ENCODE measurements around the gene CLEC3B. TPM values are rescaled to one million over a fixed set of nuclear protein-coding genes. Genes with fewer than 3 reads are reported as not detected.
"Not testable (repeated sequence)": the region's sequence is repeated elsewhere in the genome, so short reads cannot be mapped to it uniquely, and the experiment has no call there.

Gene CLEC3B
- total and polyA plus RNA-seq, 4 donors, result 33.1 to 167 (median 90.3) TPM

DNA sequence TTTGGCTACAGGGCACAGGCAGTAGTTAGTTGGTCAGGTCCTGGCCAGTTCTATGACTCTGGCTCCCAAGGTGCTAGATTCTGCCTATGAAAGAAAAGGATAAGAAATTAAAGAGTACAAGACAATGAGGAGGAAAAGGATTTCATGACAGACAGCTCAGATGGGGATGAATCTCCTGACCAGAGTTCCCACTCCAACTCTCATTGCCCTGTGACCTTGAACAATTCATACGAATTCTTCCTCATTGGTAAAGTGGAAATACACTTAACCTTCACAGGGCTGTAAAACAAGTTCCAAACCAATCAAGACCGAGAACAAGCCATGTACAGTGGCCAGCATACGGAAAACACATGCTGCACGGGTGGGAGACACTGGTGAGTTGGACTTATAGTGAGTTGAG, 23.7 kb downstream of the CLEC3B start:
- Histone ChIP-seq H3K27ac (ENCODE audit: low read depth in 1 of 2, low read length in 1 of 2) (no peak overlapping the region), H3K4me3 (peak overlapping the region; percentile 13), H3K9ac (ENCODE audit: insufficient read depth in 1 of 2, low read length in 2 of 2) (no peak overlapping the region), H3K36me3 (ENCODE audit: control insufficient read depth in 4 of 4, insufficient read depth in 4 of 4, low read length in 4 of 4) (no peaks in the 10 kb centered on the region), H3K4me1 (ENCODE audit: control insufficient read depth in 5 of 5, insufficient read depth in 5 of 5, low read length in 5 of 5) (peaks cover 0 to 5% (median 2%) of the 10 kb centered on the region in 5 donors), H3K9me3 (ENCODE audit: control insufficient read depth in 4 of 4, insufficient read depth in 3 of 4, low read length in 3 of 4) (no peaks in the 10 kb centered on the region), H3K27me3 (ENCODE audit: control insufficient read depth in 3 of 3, insufficient read depth in 3 of 3, low read length in 2 of 3) (peaks cover 0 to 4% (median 0%) of the 10 kb centered on the region in 3 donors)
- TF ChIP-seq, protein P1, sequence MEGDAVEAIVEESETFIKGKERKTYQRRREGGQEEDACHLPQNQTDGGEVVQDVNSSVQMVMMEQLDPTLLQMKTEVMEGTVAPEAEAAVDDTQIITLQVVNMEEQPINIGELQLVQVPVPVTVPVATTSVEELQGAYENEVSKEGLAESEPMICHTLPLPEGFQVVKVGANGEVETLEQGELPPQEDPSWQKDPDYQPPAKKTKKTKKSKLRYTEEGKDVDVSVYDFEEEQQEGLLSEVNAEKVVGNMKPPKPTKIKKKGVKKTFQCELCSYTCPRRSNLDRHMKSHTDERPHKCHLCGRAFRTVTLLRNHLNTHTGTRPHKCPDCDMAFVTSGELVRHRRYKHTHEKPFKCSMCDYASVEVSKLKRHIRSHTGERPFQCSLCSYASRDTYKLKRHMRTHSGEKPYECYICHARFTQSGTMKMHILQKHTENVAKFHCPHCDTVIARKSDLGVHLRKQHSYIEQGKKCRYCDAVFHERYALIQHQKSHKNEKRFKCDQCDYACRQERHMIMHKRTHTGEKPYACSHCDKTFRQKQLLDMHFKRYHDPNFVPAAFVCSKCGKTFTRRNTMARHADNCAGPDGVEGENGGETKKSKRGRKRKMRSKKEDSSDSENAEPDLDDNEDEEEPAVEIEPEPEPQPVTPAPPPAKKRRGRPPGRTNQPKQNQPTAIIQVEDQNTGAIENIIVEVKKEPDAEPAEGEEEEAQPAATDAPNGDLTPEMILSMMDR (IDR thresholded peaks at IDR 0.05; ENCODE audit: control extremely low read depth, extremely low read depth), result no peak
- 90 to 93% methylated on average over 4 of the region's 4 CpGs for WGBS, 2 donors
- ATAC-seq (ENCODE audit: insufficient read depth, low FRiP score) (no peak), DNase-seq (no peak)

DNA sequence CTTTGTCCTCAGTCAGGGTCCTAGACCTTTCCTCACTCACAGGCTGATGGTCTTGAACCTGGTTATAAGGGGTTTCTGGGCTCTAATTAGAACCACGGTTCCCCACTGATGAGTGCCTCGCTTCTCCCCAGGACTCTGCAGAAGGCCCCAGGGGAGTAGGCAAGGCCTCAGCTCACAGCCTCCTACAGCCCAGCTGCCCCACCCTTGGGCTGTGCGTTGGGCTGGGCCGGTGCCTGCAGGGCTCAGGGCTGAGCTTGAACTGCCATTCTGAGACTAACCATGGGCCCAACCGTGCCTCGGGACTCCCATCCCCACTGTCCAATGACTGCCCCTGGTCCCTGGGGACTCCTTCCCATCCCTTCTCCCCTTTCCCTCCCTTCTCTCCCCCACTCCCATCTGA, 25.6 kb downstream of the CLEC3B start:
- Histone ChIP-seq H3K9ac (ENCODE audit: insufficient read depth in 1 of 2, low read length in 2 of 2) (no peak overlapping the region), H3K4me1 (ENCODE audit: control insufficient read depth in 5 of 5, insufficient read depth in 5 of 5, low read length in 5 of 5) (peaks cover 0 to 10% (median 2%) of the 10 kb centered on the region in 5 donors), H3K36me3 (ENCODE audit: control insufficient read depth in 4 of 4, insufficient read depth in 4 of 4, low read length in 4 of 4) (no peaks in the 10 kb centered on the region), H3K27ac (ENCODE audit: low read depth in 1 of 2, low read length in 1 of 2) (no peak overlapping the region), H3K9me3 (ENCODE audit: control insufficient read depth in 4 of 4, insufficient read depth in 3 of 4, low read length in 3 of 4) (no peaks in the 10 kb centered on the region), H3K27me3 (ENCODE audit: control insufficient read depth in 3 of 3, insufficient read depth in 3 of 3, low read length in 2 of 3) (peaks cover 0 to 4% (median 0%) of the 10 kb centered on the region in 3 donors), H3K4me3 (no peak overlapping the region)
- no peak for ATAC-seq (ENCODE audit: insufficient read depth, low FRiP score)
- TF ChIP-seq, protein P1 (IDR thresholded peaks at IDR 0.05; ENCODE audit: control extremely low read depth, extremely low read depth), result no peak
- no peak for DNase-seq
- WGBS, 2 donors, result 92 to 93% methylated on average over 6 of the region's 6 CpGs

DNA sequence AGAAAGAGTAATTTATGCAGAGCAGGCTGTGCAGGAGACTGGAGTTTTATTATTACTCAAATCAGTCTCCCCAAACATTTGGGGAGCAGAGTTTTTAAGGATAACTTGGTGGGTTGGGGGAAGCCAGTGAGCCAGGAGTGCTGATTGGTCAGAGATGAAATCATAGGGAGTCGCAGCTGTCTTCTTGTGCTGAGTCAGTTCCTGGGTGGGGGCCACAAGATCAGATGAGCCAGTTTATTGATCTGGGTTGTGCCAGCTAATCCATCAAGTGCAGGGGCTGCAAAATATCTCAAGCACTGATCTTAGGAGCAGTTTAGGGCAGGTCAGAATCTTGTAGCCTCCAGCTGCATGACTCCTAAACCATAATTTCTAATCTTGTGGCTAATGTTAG, 27.7 kb downstream of the CLEC3B start:
- ATAC-seq (ENCODE audit: insufficient read depth, low FRiP score); H3K4me1 ChIP-seq (ENCODE audit: control insufficient read depth in 5 of 5, insufficient read depth in 5 of 5, low read length in 5 of 5): not testable (repeated sequence)
- WGBS, 2 donors, result 26 to 44% methylated on average over 1 of the region's 1 CpG

DNA sequence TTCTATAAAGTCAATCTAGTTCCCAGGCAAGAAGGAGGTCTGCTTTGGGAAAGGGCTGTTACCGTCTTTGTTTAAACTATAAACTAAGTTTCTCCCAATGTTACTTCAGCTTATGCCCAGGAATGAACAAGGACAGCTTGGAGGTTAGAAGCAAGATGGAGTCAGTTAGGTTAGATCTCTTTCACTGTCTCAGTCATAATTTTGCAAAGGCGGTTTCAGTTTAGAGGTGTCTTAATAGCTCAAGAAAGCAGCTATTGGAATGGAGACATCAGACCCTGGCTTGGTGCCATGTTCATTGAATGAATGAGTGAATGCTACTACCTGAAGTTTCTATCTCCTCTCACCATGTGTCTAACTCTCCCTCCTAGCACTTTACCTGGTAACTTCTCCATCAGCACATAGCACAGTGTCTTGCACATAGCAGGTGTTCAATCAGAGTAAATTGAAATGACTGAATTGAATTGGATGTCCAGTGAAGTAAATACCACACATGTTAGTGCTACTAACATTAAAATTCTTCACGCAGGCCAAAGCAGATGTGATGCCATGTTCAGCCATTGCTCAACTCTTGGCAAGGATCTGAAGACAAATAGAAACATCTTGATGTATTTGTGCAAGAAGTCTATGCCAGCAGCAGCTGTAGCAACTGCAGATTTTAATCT, 28.2 kb downstream of the CLEC3B start:
- Histone ChIP-seq H3K4me3 (no peak overlapping the region), H3K9me3 (ENCODE audit: control insufficient read depth in 4 of 4, insufficient read depth in 3 of 4, low read length in 3 of 4) (no peaks in the 10 kb centered on the region), H3K4me1 (ENCODE audit: control insufficient read depth in 5 of 5, insufficient read depth in 5 of 5, low read length in 5 of 5) (peaks cover 0 to 10% (median 3%) of the 10 kb centered on the region in 5 donors), H3K27me3 (ENCODE audit: control insufficient read depth in 3 of 3, insufficient read depth in 3 of 3, low read length in 2 of 3) (peaks cover 0 to 4% (median 0%) of the 10 kb centered on the region in 3 donors), H3K36me3 (ENCODE audit: control insufficient read depth in 4 of 4, insufficient read depth in 4 of 4, low read length in 4 of 4) (no peaks in the 10 kb centered on the region), H3K9ac (ENCODE audit: insufficient read depth in 1 of 2, low read length in 2 of 2) (no peak overlapping the region), H3K27ac (ENCODE audit: low read depth in 1 of 2, low read length in 1 of 2) (no peak overlapping the region)
- TF ChIP-seq, protein P1 (IDR thresholded peaks at IDR 0.05; ENCODE audit: control extremely low read depth, extremely low read depth), result no peak
- ATAC-seq (ENCODE audit: insufficient read depth, low FRiP score) (no peak), DNase-seq (peak; percentile 25 to 53 (median 42))
- WGBS, 2 donors, result 59 to 69% methylated on average over 3 of the region's 3 CpGs

More for the DNA sequence above, 27.7 kb downstream of the CLEC3B start:
- not testable (repeated sequence) for H3K36me3 ChIP-seq (ENCODE audit: control insufficient read depth in 4 of 4, insufficient read depth in 4 of 4, low read length in 4 of 4); H3K27me3 ChIP-seq (ENCODE audit: control insufficient read depth in 3 of 3, insufficient read depth in 3 of 3, low read length in 2 of 3); H3K9ac ChIP-seq (ENCODE audit: insufficient read depth in 1 of 2, low read length in 2 of 2); DNase-seq; H3K27ac ChIP-seq (ENCODE audit: low read depth in 1 of 2, low read length in 1 of 2); H3K9me3 ChIP-seq (ENCODE audit: control insufficient read depth in 4 of 4, insufficient read depth in 3 of 4, low read length in 3 of 4); H3K4me3 ChIP-seq
